HG02981 (cell line): ENCODE data around the gene CFAP206.

Experiments used
- ATAC-seq: cut with Tn5 transposase; IDR thresholded peaks from one replicate; pipeline ENCODE4 v1.9.1; 2021; ENCODE audit warnings: mild to moderate bottlenecking, moderate library complexity; ENCODE audit not compliant: unreplicated experiment

CFAP206 gene

DNA sequence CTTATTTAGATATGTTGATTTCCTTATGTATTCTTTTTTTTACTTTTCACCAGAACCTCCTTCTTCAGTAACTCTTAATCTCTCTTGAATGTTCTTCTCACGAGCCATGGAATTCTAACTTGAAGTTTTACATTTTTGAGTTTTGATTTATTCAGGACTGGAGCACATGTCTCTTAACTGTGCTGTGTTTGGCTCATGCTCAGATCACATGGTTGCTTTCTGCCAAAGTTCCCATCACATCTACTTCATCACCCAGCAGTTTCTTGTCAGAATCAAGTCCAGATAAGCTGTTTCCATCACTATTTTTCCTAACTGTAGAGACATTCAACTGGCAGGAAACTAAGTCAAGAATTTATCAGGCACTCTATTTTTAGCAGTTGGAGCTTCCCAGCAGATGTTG, 96.7 kb downstream of the CFAP206 start:
- ATAC-seq, result no peak
